ENCODE data around the gene LHX2.

LHX2 gene

DNA sequence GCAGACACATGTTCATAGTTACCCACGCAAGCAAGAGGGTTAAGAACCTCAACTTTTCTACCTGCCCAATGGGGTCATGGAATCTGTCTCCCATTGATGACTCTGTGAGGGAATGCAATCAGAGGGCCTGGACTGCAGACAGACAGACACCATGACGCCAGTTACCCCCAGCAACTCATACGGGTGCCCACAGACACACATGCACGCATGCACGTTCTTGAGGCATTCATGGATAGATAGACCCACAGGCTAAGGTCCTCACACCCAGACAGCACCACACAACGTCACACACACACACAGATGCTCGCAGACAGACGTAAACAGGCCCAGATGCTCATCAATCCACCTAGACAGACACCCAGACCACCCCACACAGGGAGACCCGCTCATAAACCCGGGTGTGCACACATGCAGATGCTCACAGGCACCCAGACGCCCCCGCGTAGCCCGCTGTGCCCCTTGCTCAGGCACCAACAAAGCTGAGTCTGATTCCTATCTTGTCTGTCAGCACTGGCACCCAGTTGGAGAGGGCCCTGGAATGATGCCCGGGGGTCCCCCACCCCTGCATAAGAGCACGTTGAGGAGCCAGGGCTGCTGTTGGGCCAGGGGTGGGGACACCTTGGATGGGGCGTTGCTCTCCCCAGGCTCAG lies 23.6 kb downstream of the LHX2 start:
- DNase-seq, result no peak

DNA sequence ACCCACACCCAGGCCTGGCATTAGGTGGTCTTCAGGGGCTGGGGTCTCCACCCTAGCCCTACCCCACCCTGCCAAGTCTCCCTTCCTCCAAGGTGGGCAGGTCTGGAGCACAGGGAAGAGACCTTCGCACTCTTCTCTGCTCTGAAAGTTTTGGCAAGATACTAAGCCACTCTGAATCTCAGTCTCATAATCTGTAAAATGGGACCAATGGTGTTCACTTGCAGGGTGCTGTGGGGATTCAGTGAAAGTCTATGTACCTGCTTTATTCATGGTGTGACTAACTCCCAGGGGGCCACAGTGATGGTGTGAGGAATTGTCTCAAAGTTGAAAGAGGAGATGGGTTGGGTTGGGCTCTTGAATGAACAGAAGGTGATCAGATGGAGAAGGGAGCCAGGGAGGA lies 25.0 kb downstream of the LHX2 start:
- DNase-seq, result no peak

DNA sequence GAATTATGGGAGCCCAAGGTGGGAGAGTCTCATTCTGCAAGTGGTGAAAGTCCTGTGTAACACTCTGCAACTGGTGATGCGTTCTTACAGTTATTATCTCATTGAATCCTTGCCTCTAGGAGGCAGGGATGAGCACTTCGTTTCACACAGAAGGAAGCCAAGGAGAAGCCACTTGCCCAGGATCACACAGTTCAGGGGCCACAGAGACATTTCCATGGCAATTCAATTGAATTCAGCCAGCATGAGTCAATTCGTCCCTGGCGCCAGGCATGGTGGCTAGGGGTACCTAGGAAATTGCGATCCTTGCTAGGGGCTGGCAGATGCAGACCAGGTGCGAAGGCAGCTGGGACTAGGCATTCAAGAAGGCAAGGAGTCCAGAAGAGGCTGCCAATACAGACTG lies 26.2 kb downstream of the LHX2 start:
- no peak for DNase-seq

DNA sequence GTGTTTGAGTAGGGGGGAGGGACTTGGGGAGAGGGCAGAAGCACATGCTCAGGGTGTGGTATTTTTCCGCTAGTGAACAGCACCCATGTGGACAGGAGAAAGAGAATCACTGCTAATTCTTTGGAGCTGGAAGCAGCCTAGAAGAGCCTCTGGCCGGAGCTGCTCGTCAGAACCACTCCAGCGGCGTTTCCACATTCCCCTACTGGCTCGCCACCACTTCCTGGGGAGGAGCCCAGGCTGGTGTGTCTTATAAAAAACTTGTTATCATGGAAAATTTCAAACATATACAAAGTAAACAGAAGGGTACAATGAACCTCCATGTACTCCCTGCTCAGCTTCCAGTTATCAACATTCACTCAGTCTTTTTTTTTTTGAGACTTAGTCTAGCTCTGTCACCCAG lies 26.7 kb downstream of the LHX2 start:
- DNase-seq, result no peak

DNA sequence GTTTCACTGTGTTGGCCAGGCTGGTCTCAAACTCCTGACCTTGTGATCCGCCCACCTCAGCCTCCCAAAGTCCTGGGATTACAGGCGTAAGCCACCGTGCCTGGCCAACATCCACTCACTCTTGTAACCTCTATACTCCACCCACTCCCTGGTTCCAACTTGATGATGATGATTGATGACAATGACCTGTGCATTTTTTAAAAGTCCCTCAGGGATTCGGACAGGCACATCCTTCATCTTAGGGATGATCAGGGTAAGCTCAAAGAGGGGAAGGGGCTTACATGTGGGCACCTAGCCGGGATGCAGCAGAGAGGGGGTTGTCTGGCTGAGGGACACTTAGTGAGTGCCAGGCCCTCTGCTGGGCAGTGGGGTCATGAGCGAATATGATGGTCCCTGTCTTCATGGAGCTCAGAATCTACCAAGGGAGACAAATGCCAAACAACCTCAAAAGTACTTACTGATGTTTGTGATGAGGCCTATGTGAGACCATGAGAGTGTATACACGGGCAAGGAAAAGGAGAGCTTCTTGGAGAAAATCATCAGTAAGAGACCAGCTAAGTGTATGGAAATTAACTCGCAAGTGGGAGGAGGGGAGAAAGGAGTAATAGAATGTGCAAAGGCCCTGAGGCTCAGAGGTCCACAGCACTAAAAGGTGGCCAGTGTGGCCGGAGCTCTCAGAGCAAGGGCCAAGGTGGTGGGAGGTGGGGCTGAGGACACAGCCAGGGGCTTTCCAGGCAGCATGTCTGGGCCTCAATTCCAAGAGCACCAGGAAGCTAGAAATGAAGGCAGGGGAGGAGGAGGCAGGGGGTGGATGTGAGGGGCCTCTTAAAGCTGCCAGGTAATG lies 27.4 kb downstream of the LHX2 start:
- no peak for DNase-seq

- no peak for DNase-seq
These were observed 28.8 kb downstream of the LHX2 start for GRCh38 chr9:124040186-124040931.

GRCh38 chr9:124040935-124041816 lies 29.6 kb downstream of the LHX2 start:
- peak; percentile 27 for DNase-seq

DNA sequence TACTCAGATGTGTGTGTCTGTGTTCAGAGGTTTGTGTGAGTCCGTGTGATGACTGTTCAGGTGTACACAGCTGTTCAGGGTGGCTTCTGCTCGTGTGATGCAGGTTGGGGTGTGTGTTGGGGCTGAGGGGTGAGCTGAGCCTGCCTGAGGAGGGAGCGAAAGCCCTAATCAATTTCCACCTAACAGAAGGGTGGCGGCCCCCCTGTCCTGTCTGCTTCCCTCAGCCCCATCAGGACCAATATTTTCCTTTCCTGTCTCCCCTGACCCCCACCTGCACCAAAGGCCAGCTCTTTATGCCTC lies 30.2 kb downstream of the LHX2 start:
- DNase-seq, result no peak

DNA sequence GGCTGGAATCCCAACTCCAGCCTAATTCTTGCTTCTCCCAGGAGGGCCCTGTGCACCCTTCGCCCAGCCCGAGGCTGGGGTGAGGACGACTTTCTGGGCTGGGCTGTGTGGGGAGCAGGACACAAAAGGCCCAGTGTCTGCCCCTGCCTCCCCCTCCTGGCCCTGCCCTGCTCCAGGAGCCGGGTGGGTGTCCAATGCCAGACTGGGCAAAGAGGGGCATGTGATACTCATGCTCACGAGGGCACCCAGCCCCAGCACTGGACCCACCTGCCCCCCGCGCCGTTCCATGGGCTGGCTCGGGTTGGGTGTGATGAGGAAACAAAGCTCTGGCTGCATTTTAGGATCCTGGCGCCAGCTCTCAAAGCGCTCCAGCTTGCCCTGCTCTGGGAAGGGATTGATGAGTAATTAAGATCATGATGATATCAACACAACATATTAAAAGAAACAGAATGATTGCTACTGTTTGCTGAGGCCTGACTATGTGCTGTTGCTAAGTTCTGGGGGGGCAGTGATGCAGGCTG lies 30.7 kb downstream of the LHX2 start:
- DNase-seq, result no peak

- DNase-seq, result no peak
These were observed 32.9 kb downstream of the LHX2 start for GRCh38 chr9:124044448-124044847.

DNA sequence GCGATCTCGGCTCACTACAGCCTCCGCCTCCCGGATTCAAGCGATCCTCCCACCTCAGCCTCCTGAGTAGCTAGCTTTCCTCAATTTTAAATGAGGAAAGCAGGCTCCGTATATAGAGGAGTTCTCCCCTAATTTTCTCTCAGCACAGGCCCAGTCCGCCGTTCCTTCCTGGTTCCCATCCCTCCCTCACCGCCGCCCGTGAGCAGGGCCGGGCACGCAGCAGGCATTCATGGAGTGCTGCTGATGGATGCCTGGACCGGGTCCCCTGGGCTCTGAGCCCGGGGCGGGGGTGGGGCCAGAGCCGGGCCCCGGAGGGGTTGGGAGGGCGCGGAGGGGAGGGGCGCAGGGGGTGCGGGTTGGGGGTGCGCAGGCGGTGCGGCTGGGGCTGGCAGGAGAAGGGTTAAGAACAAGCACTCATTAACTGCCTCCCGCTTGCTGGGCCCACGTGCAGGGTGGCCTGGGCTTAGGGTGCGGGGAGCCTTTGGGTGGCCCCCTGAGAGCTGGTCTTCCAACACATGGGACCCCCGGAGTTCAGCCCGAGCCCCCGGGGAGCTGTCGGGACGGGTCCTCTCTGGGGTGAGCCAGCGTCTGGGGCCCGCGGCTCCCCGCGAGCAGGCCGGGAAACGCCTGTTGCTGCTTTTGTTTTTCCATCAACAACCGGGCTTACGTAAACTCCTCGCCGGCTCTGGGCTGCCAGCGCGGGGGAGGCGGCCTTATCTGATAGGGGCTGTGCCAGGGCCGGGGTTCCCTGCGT lies 33.7 kb downstream of the LHX2 start:
- DNase-seq, result no peak

- no peak for DNase-seq
These were observed 34.2 kb downstream of the LHX2 start for GRCh38 chr9:124045830-124046177.

DNA sequence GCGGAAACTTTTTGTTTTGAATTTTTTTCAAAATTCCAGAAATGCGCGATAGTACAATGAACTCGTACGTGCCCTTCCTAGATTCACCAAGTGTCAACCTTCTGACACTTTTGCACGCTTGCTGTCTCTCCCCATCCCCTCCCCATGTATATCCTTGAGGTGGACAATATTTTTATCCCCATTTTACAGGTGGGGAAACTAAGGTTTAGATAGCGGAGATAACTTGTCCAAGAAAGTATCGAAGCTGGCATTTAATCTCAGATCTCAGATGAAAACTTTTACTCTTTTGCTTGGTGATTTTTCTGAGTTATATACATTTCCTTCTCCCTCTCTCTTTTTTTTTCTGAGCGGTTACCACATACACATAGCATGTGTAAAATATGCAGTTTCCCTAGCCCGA lies 34.6 kb downstream of the LHX2 start:
- DNase-seq, result no peak

DNA sequence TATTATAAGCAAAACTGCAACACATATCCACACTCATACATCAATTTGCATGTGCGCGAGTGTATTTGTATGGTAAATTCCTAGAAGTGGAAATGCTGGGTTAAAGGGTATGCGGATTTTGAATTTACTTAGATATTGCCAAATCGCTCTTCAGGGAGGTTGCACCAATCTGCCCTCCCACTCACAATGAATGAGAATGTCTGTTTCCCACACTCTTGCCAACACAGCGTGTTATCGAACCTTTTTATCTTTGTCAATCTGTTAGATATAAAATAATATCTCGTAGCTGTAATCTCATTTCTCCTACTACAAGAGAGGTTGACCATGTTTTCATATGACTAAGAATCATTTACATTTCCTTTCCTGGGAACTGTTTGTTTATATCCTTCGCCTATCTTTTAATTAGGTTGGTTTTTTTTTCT lies 35.7 kb downstream of the LHX2 start:
- no peak for DNase-seq

DNA sequence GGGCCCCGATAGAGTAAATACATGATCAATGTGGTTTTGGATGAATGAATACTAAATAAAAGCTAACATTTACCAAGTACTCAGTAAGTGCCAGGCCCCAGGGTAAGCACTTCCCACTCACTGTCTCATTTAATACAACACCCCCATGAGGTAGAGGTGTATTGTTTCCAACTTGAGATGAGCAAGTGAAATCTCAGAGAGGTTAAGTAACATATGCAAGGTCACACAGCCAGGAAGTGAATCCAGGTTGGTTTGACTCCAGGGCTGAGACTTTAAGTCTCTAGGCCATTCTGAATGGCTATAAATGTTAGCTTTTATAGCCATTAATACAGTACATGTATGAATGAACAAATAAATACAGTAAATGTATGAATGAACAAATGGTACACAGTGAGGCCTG lies 39.4 kb downstream of the LHX2 start:
- DNase-seq, result no peak

DNA sequence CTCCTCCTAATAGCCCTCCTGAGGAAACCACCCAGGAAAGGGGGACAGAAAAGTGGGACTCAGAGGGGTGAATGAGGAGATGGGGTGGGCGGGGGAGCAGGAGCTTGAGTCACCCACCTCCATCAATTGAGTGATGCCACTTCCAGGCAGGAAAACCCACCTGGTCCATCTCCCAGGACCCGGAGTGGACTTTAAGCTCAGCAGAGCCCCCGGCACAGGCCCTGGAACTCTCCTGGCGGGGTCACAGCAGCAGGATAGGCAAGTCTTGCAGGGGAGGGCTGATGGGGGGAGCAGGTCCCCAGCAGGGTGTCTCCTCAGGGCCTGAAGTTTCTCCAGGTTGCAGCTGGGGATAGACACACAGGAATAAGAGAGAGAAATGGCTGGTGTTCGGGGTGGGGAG lies 40.8 kb downstream of the LHX2 start:
- no peak for DNase-seq

GRCh38 chr9:124054582-124055227 lies 43.1 kb downstream of the LHX2 start:
- no peak for DNase-seq

- DNase-seq, result no peak
These were observed 49.5 kb downstream of the LHX2 start for GRCh38 chr9:124060844-124061605.

DNA sequence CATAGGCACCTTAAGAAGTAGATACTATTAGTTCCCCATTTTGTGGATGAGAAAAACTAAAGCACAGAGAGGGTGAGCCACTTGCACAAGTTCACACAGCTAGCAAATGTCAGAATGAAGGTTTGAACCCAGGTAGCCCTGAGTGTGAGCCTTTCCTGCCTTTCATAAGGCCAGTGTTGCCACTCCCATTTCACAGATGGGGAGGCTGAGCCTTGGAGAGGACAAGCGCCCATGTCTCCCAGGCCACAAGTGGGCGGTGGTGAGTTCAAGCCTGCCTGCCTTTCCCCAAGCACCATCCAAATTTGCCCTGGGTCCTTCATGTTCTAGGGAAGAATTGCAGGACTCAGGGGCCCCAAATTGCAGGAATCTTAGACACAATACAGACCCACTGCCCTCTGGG lies 50.6 kb downstream of the LHX2 start:
- no peak for DNase-seq

- no peak for DNase-seq
These were observed 55.4 kb downstream of the LHX2 start for GRCh38 chr9:124066783-124067577.

Measured in midbrain (tissue), 1 donor.